GM23248 (cell line): ENCODE data around the gene COMP.

ENCODE experiments used
- EZH2 ChIP-seq: fragments of 200-600 bp; sonication (generic); IDR thresholded peaks from 2 replicates; pipeline ENCODE4 v1.6.1; 2018; ENCODE audit warnings: antibody characterized with exemption, mild to moderate bottlenecking; ENCODE audit not compliant: insufficient read depth, poor library complexity, severe bottlenecking
- EZH2phosphoT487 ChIP-seq: fragments of 200-600 bp; sonication (generic); IDR thresholded peaks from 2 replicates; pipeline ENCODE4 v1.6.1; 2018; ENCODE audit warnings: antibody characterized with exemption, moderate library complexity, mild to moderate bottlenecking, low read depth; ENCODE audit not compliant: insufficient read depth

DNA sequence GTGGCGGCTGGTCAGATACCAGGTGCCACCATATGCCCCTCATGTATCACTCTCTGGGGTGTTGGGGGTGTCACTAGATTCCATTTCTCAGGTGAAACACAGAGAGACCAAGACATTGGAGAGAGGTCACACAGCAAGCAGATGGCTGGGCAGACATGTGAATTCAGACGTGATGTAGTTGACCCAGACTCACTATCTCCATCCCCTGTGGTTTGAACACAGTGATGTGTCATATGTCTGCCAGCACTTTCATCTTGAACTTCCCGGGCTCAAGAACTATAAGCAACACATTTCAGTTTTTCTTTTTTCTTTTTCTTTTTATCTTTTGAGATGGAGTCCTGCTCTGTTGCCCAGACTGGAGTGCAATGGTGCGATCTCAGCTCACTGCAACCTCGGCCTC is 24.6 kb upstream of the COMP start:
- TF ChIP-seq EZH2 (no peak), EZH2phosphoT487 (no peak)
